ENCODE results near the gene MGST3.
"Not testable (repeated sequence)": the region's sequence is repeated elsewhere in the genome, so short reads cannot be mapped to it uniquely, and the experiment has no call there.

Gene MGST3

DNA sequence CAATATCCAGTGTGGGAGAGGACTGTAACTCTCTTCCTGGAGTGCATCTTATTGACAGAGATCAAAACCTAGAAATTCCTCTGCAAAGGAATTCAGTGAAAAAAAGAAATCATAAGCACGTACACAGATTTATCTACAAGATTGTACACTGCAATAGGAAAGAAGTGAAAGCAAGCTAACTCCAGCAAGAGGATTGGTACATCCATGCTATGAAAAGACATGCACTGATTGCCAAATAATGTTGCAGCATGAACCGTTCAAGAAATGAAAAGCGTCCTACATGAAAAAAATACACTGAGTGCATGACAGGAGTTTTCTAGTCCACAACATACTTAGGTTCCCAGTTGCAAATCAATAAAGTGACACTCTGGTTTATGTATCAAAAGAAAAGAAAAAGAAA, 1.9 kb upstream of the MGST3 start:
- DNase-seq (ENCODE audit: low read depth) = no peak

DNA sequence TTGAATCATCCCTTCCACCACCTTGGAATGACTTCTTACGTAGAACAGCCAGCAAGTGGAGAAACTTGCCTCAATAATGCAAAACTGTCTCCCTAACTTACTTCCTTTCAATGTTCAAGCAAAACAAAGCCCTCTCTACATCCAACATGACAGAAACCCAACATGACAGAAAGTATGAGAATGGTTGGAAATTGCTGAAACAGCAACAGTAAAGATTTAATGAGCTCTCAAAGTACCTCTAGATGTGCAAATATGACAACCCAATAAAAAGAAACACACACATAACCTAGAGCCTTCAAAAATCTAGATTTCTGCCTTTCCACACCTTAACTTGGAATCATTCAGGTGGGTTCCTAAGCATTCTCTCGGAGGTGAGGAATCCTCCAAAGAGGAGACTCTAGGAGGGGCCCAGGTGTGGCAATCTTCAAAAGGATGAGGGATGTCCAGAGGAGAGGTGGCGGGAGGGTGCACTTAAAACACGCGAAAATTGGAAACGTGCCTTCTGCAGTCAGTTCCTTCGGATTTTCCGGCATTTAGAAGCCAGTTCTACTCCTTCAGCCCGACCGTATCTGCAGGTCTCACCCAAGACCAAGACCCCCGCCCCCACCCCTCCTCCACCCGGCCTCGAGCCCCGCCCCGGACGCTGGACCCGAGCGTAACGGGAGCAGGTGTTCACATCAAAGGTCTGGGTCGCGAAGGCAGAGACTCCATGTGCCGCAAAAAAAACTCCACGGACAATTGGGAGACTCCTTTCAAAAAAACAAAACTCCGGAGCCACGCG, 996 bp upstream of the MGST3 start:
- DNase-seq (ENCODE audit: low read depth) = no peak

DNA sequence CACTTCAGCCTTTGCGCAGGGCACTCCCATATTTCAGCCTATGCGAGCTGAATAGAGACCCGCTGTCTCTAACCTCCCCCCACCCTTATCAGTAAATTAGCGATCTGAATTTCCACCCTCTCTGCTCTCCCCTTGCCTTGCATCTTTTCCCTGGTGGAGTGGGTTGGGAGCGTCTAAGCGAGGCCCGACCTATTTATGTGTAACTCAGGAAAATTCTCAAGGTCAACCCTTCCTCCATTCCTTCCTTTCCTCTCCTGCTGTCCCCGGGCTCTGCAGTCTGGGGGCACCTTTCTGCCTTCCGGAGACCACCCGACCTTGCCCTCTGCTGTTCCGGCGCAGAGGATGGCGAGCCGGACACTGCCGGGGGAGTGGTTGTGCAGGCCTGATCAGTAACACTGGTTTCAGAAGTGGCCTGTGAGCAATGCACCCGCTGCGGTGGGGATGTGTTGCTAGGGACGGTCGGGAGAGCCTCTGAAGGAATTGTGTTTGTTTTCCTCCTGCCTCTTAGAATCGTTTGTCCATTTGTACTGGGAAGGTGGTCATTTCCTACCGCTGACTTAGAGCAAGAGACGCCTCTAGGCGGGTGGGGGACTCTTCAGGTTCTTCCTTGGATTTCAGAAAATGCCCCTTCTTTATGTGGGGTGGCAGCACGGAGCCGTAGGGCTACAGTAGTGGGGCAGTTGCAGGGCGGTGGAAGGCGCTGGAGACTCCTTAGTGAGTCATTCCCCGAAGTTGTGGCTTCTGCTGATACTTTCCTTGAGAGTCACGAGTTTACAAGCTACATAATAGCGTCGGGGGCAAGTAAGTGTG, 513 bp downstream of the MGST3 start:
- peak; percentile 93 for DNase-seq (ENCODE audit: low read depth)

DNA sequence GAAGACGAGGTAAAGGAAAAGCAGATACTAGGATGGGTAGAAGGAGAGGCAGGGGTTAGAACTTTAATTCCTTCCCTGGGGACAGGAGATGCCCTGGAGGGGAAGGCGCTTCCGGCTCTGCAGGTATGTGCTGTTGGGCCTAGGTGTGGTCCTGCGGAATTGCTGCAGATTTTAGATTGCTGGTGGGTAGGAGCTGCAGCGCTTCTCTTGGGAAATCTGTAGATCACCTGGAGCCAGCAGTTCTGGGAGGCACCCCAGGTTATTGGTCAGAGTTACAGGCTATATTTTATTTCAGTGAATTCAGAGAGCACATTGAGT, 1.1 kb downstream of the MGST3 start:
- DNase-seq (ENCODE audit: low read depth) = no peak

DNA sequence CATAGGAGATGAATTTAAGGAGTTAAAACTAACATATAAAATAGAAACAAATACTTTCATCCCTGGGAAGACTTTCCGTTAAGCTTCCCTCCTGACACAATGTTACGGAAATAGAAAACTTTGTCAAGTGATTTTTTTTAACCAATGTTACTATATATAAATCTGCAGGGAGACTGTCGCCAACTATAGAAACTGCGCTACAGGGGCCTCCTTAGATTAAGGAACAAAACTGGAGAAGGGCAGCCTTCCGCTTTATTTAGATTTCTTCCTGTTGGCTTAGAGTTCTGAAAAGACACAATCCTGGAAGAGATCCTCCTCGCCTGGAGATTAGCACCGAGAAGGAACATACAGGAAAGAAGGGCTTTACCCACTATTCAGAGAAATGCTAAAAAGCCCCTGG, 1.5 kb downstream of the MGST3 start:
- no peak for DNase-seq (ENCODE audit: low read depth)

DNA sequence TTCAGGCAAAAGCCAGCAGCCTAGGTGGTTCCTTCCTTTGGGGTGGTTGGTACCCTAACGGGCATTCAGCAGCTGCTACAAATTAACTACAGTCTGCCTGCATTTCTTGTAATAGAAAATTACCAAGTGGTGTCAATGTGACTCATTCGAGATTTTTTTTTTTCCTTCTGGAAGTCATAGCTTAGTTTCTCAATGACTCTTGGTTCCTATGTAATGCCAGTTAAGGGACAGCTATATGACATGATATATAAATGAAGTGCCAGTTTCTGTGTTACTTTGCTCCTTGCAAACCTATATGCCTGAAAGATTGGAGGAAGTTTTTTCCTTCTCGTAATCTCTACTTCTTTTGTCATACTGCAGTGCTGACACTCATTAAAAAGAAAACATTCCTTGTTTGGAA, 2.6 kb downstream of the MGST3 start:
- DNase-seq (ENCODE audit: low read depth) = no peak

DNA sequence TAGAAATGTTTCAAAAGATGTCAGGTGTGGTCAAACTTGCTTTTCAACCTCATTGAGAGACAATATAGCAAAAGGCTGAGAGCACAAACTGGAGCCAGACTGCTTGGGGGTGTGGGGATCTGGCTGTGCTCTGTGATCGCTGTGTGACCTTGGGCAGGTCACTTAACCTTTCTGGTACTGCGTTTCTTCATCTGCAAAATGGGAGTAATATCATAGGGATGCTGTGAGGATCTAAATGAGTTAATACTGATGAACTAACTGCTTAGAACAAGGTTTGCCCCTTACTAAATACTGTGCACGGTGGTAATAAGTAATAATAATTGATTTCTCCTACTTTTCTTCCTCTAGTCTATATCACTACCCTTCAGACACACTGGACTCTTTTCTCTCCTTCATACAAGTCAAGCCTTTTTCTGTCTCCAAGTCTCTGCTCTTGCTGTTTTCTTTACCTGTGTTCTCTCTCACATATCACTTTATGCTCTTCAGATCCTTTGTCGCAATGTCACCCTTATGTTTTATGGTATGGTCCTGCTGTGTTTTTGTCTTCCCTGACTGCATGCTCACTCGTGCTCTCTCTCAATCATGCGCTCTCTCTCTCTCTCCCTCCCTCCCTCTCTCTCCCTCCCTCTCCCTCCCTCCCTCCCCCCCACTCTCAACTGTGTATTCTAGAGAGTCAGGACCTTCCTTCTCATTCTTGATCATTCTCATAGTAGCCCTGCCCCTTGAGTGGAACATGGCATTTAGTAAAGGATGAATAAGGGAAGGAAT, 3.3 kb downstream of the MGST3 start:
- DNase-seq (ENCODE audit: low read depth) = no peak

DNA sequence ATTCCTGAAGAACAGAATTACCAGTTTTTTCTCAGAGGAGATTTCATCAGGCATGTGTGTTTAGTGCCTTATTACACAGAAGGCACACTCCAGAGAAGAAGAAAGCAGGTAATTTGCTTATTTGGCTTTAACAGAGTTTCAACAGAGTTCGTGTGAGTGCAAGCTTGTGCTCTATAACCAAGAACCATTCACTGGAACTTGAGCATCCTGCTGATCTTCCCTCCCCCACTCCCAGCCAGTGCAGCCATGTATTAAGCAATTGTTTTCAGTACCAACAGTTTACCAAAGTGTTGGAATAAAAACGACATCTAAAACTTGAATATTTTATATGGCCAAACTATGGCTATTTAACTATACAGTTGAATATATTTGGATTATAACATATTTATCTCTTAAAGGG, 4.3 kb downstream of the MGST3 start:
- DNase-seq (ENCODE audit: low read depth) = peak; percentile 38

DNA sequence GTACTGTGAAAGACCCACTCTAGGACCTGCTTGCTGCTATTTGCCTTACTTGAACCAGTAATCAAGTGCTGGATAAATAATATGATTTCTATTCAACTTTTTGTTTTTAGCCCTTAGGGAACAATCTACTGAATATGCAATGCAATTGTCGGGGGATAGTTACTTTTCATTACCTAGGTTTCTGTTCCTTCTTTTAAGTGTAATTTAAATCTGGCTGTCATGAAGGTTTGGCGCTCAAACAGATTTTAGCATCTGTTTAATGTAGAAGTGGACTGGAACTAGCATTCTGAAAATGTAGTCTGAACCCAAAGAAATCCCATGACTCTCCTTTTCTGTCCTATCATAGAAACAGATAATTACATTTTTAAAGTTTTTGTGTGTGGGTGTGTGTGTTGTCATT, 4.8 kb downstream of the MGST3 start:
- no peak for DNase-seq (ENCODE audit: low read depth)

DNA sequence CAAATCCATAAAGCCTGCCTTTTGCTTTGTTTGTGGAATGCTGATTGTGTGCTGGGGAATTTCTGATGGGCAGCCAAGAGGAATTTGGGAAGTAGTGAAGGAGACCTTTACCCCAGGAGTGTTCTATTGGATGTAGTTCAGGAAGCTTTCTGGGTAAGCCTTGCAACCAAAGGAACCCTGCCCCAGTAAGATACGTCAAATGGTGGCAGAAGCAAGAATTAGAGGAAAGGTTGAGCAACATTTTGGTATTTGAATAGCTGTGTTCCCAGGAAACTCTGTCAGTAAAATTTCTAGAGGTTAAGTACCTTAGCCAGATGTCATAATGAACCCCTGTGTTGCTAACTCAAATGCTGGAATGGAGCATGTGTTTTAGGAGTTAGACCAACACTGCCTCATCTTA, 6.4 kb downstream of the MGST3 start:
- peak; percentile 75 for DNase-seq (ENCODE audit: low read depth)

DNA sequence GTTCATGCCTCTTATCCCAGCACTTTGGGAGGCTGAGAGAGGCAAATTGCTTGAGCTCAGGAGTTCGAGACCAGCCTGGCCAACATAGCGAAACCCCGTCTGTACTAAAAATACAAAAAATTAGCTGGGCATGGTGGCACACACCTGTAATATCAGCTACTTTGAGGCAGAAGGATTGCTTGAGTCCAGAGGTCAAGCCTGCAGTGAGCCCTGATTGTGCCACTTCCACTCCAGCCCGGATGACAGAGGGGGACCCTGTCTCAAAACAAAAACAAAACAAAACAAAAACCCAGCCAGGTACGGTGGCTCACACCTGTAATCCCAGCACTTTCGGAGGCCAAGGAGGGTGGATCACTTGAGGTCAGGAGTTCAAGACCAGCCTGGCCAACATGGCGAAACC, 7.2 kb downstream of the MGST3 start:
- not testable (repeated sequence) for DNase-seq (ENCODE audit: low read depth)

DNA sequence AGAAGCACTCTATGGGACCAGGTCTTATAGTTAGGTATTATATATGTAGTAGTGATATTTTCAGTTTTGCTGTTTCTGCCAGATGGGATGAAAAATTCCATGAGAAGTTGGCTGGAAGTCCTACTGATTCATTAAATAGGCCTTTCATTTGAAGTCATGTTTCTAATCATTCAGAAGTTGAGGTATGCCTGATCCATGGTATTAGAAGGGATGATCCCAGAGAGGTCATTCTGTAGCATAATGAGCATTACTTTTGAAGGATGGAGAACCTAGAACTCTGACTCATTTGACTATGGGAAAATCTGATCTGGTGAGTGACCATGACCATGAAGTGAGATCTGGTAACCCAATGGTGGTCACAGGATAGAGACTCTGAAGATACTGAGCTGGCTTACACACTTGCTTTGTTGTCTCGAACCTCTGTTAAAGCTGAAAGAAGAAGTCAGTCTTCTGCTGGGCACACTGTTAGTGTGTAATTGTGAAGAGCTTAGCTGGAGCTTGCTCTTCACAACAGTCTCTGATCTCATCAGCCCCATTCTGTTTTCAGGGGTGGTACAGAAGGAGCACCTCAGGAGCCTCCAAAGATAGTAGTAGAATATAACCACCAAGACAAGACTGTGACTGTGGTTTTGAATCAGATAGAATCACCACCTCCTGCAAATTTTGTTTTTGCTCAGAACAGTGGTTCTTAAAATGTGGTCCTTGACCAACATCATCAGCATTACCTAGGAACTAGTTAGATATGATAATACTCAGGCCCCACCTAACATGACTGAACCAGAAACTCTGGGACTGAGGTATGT, 9.0 kb downstream of the MGST3 start:
- no peak for DNase-seq (ENCODE audit: low read depth)

DNA sequence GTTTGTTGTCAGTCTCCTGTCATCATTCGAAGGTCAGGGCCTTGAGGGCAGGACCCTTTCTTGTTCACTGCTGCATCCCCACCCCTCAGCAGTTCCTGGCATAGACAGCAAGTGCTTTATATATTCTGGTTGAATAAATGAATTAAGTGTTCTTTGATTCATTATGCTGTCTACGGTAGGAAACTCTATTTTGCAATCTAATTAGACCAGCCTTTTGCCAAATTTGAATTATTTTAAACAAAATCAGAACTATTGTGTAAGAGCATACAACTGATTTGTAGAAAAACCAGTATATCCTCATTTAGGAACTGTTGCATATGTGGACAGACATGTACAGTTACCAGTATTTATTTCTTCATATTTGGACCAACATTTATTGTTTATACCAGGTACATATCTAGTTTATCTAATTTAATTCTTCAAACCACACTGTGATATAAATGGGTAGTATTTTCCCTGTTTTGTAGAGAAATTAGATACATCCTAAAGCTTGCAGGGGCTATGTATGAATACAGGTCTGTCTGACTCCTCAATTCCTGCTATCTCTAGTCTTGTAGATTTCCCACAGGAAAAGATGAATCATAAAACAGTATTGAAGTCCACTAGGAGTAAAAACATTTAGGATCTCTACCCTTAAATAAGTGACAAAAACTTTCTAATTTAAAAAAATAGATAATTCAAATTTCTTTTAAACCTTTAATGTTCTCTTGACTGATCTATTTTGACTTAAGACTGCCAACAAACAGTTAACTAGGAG, 10.4 kb downstream of the MGST3 start:
- DNase-seq (ENCODE audit: low read depth) = no peak

DNA sequence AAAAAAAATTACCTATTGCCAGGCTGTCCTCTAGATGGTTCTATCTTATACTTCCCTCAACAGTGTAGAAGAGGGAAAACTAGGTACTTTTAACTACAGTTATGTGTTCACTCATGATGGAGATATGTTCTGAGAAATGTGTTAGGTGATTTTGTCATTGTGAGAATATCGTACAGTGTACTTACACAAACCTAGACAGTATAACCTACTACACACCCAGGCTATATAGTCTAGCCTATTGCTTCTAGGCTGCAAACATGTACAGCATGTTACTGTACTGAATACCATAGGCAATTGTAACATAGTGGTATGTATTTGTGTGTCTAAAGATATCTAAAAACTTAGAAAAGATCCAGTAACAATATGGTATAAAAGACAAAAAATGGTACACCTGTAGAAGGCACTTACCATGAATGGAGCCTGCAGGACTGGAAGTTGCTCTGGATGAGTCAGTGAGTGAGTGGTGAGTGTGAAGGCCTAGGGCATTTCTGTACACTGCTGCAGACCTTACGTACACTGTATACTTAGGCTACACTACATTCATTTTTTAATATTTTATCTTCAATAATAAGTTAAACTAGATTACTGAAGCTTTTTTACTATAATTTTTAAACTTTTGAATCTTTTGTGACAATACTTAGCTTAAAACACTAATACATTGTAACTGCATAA, 13.2 kb downstream of the MGST3 start:
- no peak for DNase-seq (ENCODE audit: low read depth)

DNA sequence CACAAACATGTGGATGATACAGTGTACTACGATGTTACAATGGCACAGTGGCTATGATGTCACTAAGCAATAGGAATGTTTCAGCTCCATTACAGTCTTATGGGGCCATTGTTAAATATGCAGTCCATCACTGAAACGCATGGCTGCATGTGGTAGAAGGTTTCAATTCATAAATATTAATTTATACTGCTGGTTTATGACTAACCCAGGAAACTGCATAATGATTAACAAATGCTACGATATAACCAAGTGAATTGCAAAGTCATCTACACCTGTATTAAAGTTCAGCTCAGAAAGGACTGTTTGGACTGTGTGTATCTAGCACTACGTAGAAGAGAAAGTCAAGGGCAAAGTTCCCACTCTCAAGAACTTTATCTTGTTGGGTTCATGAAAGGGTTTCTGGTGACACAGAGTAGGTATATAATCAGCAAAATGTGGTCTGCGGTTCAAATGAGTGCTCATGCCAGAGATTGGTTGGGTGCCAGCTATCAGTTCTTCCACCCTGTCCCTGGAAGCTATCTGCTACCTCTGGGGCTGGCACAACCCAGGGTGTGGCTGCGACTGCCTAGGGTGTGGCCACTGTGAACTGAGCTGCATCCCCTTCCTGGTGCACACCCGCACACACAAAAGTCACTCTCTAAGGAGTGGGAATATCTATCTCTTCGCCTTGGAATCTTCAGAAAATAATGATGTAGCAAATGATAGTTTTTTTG, 14.8 kb downstream of the MGST3 start:
- no peak for DNase-seq (ENCODE audit: low read depth)

DNA sequence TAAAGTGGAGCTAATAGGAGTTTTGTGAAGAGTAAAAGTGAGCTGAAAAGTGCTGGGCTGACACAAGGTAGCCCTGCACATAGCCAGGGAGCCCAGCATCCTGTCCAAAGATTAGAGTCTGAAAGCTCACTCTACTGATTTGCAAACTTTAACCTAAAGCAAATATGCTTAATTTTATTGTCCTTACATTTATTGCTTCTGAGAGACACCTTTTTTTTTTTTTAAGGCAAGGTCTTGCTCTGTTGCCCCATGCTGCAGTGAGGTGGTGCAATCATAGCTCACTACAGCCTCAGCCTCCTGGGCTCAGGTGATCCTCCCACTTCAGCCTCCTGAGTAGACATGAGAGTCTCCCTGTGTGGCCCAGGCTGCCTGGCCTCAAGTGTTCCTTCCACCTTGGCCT, 16.5 kb downstream of the MGST3 start:
- no peak for DNase-seq (ENCODE audit: low read depth)

DNA sequence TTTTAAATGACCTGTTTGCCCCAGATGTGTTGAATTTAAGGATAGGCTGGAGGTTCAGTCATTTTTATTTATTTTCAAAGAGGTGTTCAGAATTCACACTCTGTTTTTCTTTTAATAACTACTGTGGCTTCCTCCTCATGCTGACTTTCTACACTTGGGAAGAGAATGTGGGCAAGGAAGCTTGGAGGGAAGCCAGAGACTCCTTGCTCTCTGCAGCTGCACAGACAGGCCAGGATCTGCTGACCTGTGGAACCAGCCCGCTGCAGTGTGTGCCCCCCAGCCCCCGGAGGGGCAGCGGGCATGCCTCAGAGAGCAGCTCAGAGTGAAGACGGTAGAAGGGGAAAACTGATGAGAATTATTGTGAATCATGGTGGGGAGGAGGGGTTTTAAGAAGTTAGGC, 16.9 kb downstream of the MGST3 start:
- no peak for DNase-seq (ENCODE audit: low read depth)

DNA sequence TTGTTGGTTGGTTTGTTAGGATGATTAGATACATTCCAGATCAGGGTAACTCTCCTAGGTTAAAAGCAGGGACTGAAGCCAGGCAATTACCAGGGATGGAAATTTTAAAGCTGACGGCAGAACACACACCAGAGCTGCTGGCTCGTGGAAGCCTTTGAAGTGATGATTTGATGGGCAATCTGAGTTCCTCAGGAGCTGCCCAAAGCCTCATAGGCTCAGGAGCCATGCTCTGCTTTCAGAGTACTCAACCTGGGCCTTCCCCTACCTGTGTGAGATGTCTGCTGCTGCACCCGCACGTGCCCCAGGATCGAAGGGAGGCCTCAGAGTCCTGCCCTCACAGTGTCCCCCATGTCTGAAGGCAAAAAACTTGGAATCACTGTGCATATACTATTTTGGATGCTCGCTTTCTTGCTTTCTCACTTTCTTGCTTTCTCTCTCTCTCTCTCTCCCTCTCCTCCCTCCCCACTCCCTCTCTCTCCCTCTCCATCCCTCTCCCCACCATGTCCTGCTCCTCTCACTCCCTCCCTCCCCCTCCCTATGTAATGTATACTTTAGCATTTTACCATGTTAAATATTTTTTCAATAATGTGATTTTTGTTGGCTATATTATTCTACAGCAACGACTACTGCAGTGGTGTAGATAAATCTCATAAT, 18.0 kb downstream of the MGST3 start:
- DNase-seq (ENCODE audit: low read depth) = no peak

DNA sequence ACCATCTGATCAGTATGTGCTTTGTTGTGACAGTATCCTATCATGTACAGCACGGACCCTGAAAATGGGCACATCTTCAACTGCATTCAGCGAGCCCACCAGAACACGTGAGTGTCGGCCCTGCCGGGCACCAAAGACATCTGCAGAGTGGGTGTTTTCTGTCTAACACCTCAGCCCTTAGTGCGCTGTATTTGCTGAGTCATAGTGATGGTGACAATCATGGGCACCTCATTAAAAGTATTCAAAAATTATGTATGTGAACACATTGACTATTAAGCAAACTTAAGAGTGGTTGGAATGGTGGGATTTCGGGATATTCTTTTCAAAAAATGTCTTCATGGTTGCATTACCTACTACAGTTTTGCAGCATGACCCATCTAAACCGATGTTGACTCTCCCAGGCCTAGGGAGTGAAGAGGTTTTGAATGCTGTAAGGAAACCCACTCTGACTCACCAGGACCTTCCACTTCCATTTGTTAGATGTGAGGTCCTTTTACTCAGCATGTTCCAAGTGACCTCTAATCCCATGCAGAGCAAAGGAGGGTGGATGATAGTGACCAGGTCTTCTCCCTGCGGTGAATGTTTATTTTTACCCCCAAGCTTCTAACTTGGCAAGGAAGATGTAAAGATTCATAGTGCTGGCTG, 20.1 kb downstream of the MGST3 start:
- DNase-seq (ENCODE audit: low read depth) = no peak
